Measurements from ENCODE around the gene MBD3L4. TPM values are rescaled to one million over a fixed set of nuclear protein-coding genes. Genes with fewer than 3 reads are reported as not detected.
"Not testable (repeated sequence)": the region's sequence is repeated elsewhere in the genome, so short reads cannot be mapped to it uniquely, and the experiment has no call there.

MBD3L4 gene
- total and polyA plus RNA-seq, 2 donors (not counting 1 experiment from before 2014, with no cell fraction given) = not detected

- not testable (repeated sequence) for H3K9me3 ChIP-seq (ENCODE audit: control insufficient read depth, insufficient read depth, low read depth, low read length); H3K27ac ChIP-seq (ENCODE audit: insufficient read depth, low read length); H3K79me2 ChIP-seq (ENCODE audit: control insufficient read depth, insufficient read depth, low read length); H3K27me3 ChIP-seq (ENCODE audit: control insufficient read depth, insufficient read depth, low read length); H3K9ac ChIP-seq (ENCODE audit: insufficient read depth, low read length); H3K4me3 ChIP-seq (replicated peaks in 1 of 4; ENCODE audit: control extremely low read depth in 1 of 4, insufficient read depth in 1 of 4, low read depth in 3 of 4, low read length in 4 of 4); DNase-seq (ENCODE audit: low read depth in 2 of 2); H2AFZ ChIP-seq (ENCODE audit: low read length); H3K4me2 ChIP-seq (ENCODE audit: extremely low read depth, insufficient read depth, low read length); H4K20me1 ChIP-seq (ENCODE audit: control insufficient read depth, extremely low read depth, insufficient read depth, low read length); H3K36me3 ChIP-seq (ENCODE audit: control insufficient read depth, insufficient read depth, low read length); H3K4me1 ChIP-seq (ENCODE audit: control insufficient read depth, extremely low read depth, insufficient read depth, low read length)
Observed at GRCh38 chr19:7055679-7056078, 15.7 kb upstream of the MBD3L4 start.

GRCh38 chr19:7054635-7055368 lies 14.8 kb upstream of the MBD3L4 start:
- H4K20me1 ChIP-seq (ENCODE audit: control insufficient read depth, extremely low read depth, insufficient read depth, low read length); H3K79me2 ChIP-seq (ENCODE audit: control insufficient read depth, insufficient read depth, low read length); H3K9me3 ChIP-seq (ENCODE audit: control insufficient read depth, insufficient read depth, low read depth, low read length); H3K36me3 ChIP-seq (ENCODE audit: control insufficient read depth, insufficient read depth, low read length); H3K27me3 ChIP-seq (ENCODE audit: control insufficient read depth, insufficient read depth, low read length); H2AFZ ChIP-seq (ENCODE audit: low read length); H3K9ac ChIP-seq (ENCODE audit: insufficient read depth, low read length); H3K27ac ChIP-seq (ENCODE audit: insufficient read depth, low read length); H3K4me3 ChIP-seq (replicated peaks in 1 of 4; ENCODE audit: control extremely low read depth in 1 of 4, insufficient read depth in 1 of 4, low read depth in 3 of 4, low read length in 4 of 4); DNase-seq (ENCODE audit: low read depth in 2 of 2); H3K4me2 ChIP-seq (ENCODE audit: extremely low read depth, insufficient read depth, low read length); H3K4me1 ChIP-seq (ENCODE audit: control insufficient read depth, extremely low read depth, insufficient read depth, low read length): not testable (repeated sequence)

- not testable (repeated sequence) for H4K20me1 ChIP-seq (ENCODE audit: control insufficient read depth, extremely low read depth, insufficient read depth, low read length); H3K4me1 ChIP-seq (ENCODE audit: control insufficient read depth, extremely low read depth, insufficient read depth, low read length); H3K4me2 ChIP-seq (ENCODE audit: extremely low read depth, insufficient read depth, low read length); DNase-seq (ENCODE audit: low read depth in 2 of 2); H3K27me3 ChIP-seq (ENCODE audit: control insufficient read depth, insufficient read depth, low read length); H3K9me3 ChIP-seq (ENCODE audit: control insufficient read depth, insufficient read depth, low read depth, low read length); H3K27ac ChIP-seq (ENCODE audit: insufficient read depth, low read length); H2AFZ ChIP-seq (ENCODE audit: low read length); H3K36me3 ChIP-seq (ENCODE audit: control insufficient read depth, insufficient read depth, low read length); H3K9ac ChIP-seq (ENCODE audit: insufficient read depth, low read length); H3K79me2 ChIP-seq (ENCODE audit: control insufficient read depth, insufficient read depth, low read length); H3K4me3 ChIP-seq (replicated peaks in 1 of 4; ENCODE audit: control extremely low read depth in 1 of 4, insufficient read depth in 1 of 4, low read depth in 3 of 4, low read length in 4 of 4)
Observed at GRCh38 chr19:7052896-7053295, 12.9 kb upstream of the MBD3L4 start.

GRCh38 chr19:7051421-7051820 lies 11.4 kb upstream of the MBD3L4 start:
- not testable (repeated sequence) for H3K4me3 ChIP-seq (replicated peaks in 1 of 4; ENCODE audit: control extremely low read depth in 1 of 4, insufficient read depth in 1 of 4, low read depth in 3 of 4, low read length in 4 of 4); DNase-seq (ENCODE audit: low read depth in 2 of 2); H3K9me3 ChIP-seq (ENCODE audit: control insufficient read depth, insufficient read depth, low read depth, low read length); H4K20me1 ChIP-seq (ENCODE audit: control insufficient read depth, extremely low read depth, insufficient read depth, low read length); H2AFZ ChIP-seq (ENCODE audit: low read length); H3K9ac ChIP-seq (ENCODE audit: insufficient read depth, low read length); H3K27me3 ChIP-seq (ENCODE audit: control insufficient read depth, insufficient read depth, low read length); H3K79me2 ChIP-seq (ENCODE audit: control insufficient read depth, insufficient read depth, low read length); H3K36me3 ChIP-seq (ENCODE audit: control insufficient read depth, insufficient read depth, low read length); H3K4me1 ChIP-seq (ENCODE audit: control insufficient read depth, extremely low read depth, insufficient read depth, low read length); H3K4me2 ChIP-seq (ENCODE audit: extremely low read depth, insufficient read depth, low read length); H3K27ac ChIP-seq (ENCODE audit: insufficient read depth, low read length)

GRCh38 chr19:7049021-7049420 lies 9.0 kb upstream of the MBD3L4 start, which contains the start of gene MBD3L2:
Gene MBD3L2, plus strand, starts transcription at chr19:7049321. Its CDS starts 53 bp downstream, at chr19:7049374.
- H3K27ac ChIP-seq (ENCODE audit: insufficient read depth, low read length); H3K36me3 ChIP-seq (ENCODE audit: control insufficient read depth, insufficient read depth, low read length); H2AFZ ChIP-seq (ENCODE audit: low read length); H4K20me1 ChIP-seq (ENCODE audit: control insufficient read depth, extremely low read depth, insufficient read depth, low read length); H3K9me3 ChIP-seq (ENCODE audit: control insufficient read depth, insufficient read depth, low read depth, low read length); H3K79me2 ChIP-seq (ENCODE audit: control insufficient read depth, insufficient read depth, low read length); H3K4me2 ChIP-seq (ENCODE audit: extremely low read depth, insufficient read depth, low read length); H3K4me1 ChIP-seq (ENCODE audit: control insufficient read depth, extremely low read depth, insufficient read depth, low read length); H3K9ac ChIP-seq (ENCODE audit: insufficient read depth, low read length); H3K27me3 ChIP-seq (ENCODE audit: control insufficient read depth, insufficient read depth, low read length); H3K4me3 ChIP-seq (replicated peaks in 1 of 4; ENCODE audit: control extremely low read depth in 1 of 4, insufficient read depth in 1 of 4, low read depth in 3 of 4, low read length in 4 of 4); DNase-seq (ENCODE audit: low read depth in 2 of 2): not testable (repeated sequence)

- not testable (repeated sequence) for DNase-seq (ENCODE audit: low read depth in 2 of 2); H3K79me2 ChIP-seq (ENCODE audit: control insufficient read depth, insufficient read depth, low read length); H3K9ac ChIP-seq (ENCODE audit: insufficient read depth, low read length); H3K36me3 ChIP-seq (ENCODE audit: control insufficient read depth, insufficient read depth, low read length); H3K27me3 ChIP-seq (ENCODE audit: control insufficient read depth, insufficient read depth, low read length); H3K27ac ChIP-seq (ENCODE audit: insufficient read depth, low read length); H3K4me2 ChIP-seq (ENCODE audit: extremely low read depth, insufficient read depth, low read length); H4K20me1 ChIP-seq (ENCODE audit: control insufficient read depth, extremely low read depth, insufficient read depth, low read length); H3K4me3 ChIP-seq (replicated peaks in 1 of 4; ENCODE audit: control extremely low read depth in 1 of 4, insufficient read depth in 1 of 4, low read depth in 3 of 4, low read length in 4 of 4); H3K9me3 ChIP-seq (ENCODE audit: control insufficient read depth, insufficient read depth, low read depth, low read length); H3K4me1 ChIP-seq (ENCODE audit: control insufficient read depth, extremely low read depth, insufficient read depth, low read length); H2AFZ ChIP-seq (ENCODE audit: low read length)
Observed at GRCh38 chr19:7041563-7041962, 1.6 kb upstream of the MBD3L4 start.

- H3K79me2 ChIP-seq (ENCODE audit: control insufficient read depth, insufficient read depth, low read length); H3K4me3 ChIP-seq (replicated peaks in 1 of 4; ENCODE audit: control extremely low read depth in 1 of 4, insufficient read depth in 1 of 4, low read depth in 3 of 4, low read length in 4 of 4); H3K9ac ChIP-seq (ENCODE audit: insufficient read depth, low read length); H3K36me3 ChIP-seq (ENCODE audit: control insufficient read depth, insufficient read depth, low read length); H3K27ac ChIP-seq (ENCODE audit: insufficient read depth, low read length); DNase-seq (ENCODE audit: low read depth in 2 of 2); H2AFZ ChIP-seq (ENCODE audit: low read length); H3K9me3 ChIP-seq (ENCODE audit: control insufficient read depth, insufficient read depth, low read depth, low read length); H3K4me1 ChIP-seq (ENCODE audit: control insufficient read depth, extremely low read depth, insufficient read depth, low read length); H4K20me1 ChIP-seq (ENCODE audit: control insufficient read depth, extremely low read depth, insufficient read depth, low read length); H3K4me2 ChIP-seq (ENCODE audit: extremely low read depth, insufficient read depth, low read length); H3K27me3 ChIP-seq (ENCODE audit: control insufficient read depth, insufficient read depth, low read length): not testable (repeated sequence)
Observed at GRCh38 chr19:7030278-7030677, 9.7 kb downstream of the MBD3L4 start, which contains the start of gene MBD3L5. Gene MBD3L5, plus strand, starts transcription at chr19:7030578. Its CDS starts 34 bp downstream, at chr19:7030612.

Data from fibroblast of lung (primary cell).